Smooth muscle cell (in vitro differentiated cells): ENCODE data around the gene BRPF1. TPM values are rescaled to one million over a fixed set of nuclear protein-coding genes. Genes with fewer than 3 reads are reported as not detected.

Source experiments
- DNase-seq: peaks from one replicate; lab custom pipeline; 2025; ENCODE audit not compliant: unreplicated experiment; lab: John Stamatoyannopoulos, UW
- H2AFZ ChIP-seq: fragments of 200-600 bp; sonication (generic); 2 replicates; pipeline ENCODE4 v1.6.0; 2016; ENCODE audit warnings: antibody characterized with exemption, low read depth, mild to moderate bottlenecking
- H3F3A ChIP-seq: fragments of 200-600 bp; sonication (generic); 2 replicates; pipeline ENCODE4 v1.6.0; 2017; ENCODE audit warnings: antibody characterized with exemption, low read depth
- H3K27ac ChIP-seq: fragments of 200-600 bp; sonication (generic); 2 replicates; pipeline ENCODE4 v1.5.1; 2016; ENCODE audit warnings: low read depth, mild to moderate bottlenecking
- H3K27me3 ChIP-seq: fragments of 200-600 bp; sonication (generic); 2 replicates; pipeline ENCODE4 v1.6.1; 2016; ENCODE audit warnings: low read depth, mild to moderate bottlenecking
- H3K36me3 ChIP-seq: fragments of 200-600 bp; sonication (generic); 2 replicates; pipeline ENCODE4 v1.5.1; 2016; ENCODE audit warnings: low read depth
- H3K4me1 ChIP-seq: fragments of 200-600 bp; sonication (generic); 2 replicates; pipeline ENCODE4 v1.5.1; 2016; ENCODE audit warnings: low read depth
- H3K4me2 ChIP-seq: fragments of 200-600 bp; sonication (generic); 2 replicates; pipeline ENCODE4 v1.6.0; 2016; ENCODE audit warnings: mild to moderate bottlenecking
- H3K4me3 ChIP-seq: fragments of 200-600 bp; sonication (generic); 2 replicates; pipeline ENCODE4 v1.5.1; 2016; ENCODE audit warnings: mild to moderate bottlenecking
- H3K79me2 ChIP-seq: fragments of 200-600 bp; sonication (generic); 2 replicates; pipeline ENCODE4 v1.6.0; 2016; ENCODE audit warnings: low read depth, mild to moderate bottlenecking
- H3K9ac ChIP-seq: fragments of 200-600 bp; sonication (generic); 2 replicates; pipeline ENCODE4 v1.6.0; 2016; ENCODE audit warnings: low read depth
- H3K9me3 ChIP-seq: fragments of 200-600 bp; sonication (generic); replicated peaks from 2 replicates; pipeline ENCODE4 v1.5.1; 2016; ENCODE audit warnings: low read depth
- H4K20me1 ChIP-seq: fragments of 200-600 bp; sonication (generic); 2 replicates; pipeline ENCODE4 v1.6.0; 2016; ENCODE audit warnings: low read depth
- WGBS: methylation state at CpG from one replicate; pipeline ENCODE4 v1.1.7; 2016; ENCODE audit warnings: low lambda C conversion rate; 5-methylcytosine and 5-hydroxymethylcytosine counted together
- polyA plus RNA-seq: library from polyadenylated mRNA; unstranded; fragments of >200 nt; fragmentation: Nextera tagmentation; extraction: Ambion mirVana; gene quantifications from 2 replicates; pipeline ENCODE4 v1.2.1, GENCODE V29; 2016
- total RNA-seq: library from RNA; depleted of rRNA; stranded (reverse); fragments of >200 nt; gene quantifications from 2 replicates; pipeline ENCODE4 v1.2.3, GENCODE V29; 2014
- TF ChIP-seq, protein P1 (sequence below): fragments of 200-600 bp; sonication (generic); IDR thresholded peaks from 2 replicates; pipeline ENCODE4 v1.5.1; 2017; ENCODE audit warnings: borderline replicate concordance, mild to moderate bottlenecking, antibody characterized with exemption; ENCODE audit not compliant: insufficient read depth, poor library complexity, severe bottlenecking

Gene BRPF1
- total and polyA plus RNA-seq, 2 experiments from 2014 or later = 13.9 to 17.1 TPM

DNA sequence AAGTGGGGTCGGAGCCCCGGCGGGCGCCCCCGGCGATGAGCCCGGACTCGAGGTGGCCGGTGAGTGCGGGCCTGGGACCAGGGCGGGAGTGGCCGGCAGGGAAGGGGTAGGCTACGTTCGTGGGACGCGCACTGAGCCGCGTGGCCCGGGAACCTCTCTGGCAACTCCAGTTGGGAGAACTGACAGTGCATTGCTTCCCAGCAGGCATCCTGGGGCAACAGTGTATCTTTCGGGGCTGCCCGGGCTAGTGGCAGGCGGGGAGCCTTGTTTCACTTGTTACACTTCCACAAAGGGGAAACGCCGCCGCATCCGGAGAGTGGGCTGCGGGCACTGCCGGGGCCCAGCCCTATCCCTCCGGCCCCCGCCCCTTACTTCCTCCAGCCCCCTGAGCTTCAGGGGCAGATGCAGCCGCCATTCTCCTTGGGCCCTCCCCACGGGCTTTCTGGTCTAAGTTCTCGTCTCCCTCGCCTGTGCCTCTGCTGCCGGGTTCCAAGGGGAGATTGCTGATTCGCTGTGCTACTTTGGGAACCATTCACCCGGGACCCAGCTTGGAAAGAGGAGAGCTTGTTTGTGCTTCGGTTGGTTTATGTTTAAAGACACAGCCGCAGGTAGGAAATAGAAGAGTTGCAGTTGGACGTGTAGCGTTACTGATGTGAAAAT lies 675 bp downstream of the BRPF1 start:
- WGBS = 7% methylated on average over 31 of the region's 41 CpGs
- Histone ChIP-seq H3K79me2 (peaks cover 48% of the 10 kb centered on the region), H3K27me3 (no peaks in the 10 kb centered on the region), H3F3A (no peaks in the 10 kb centered on the region), H3K4me2 (peak overlapping the region; percentile 95), H3K9me3 (no peaks in the 10 kb centered on the region), H3K36me3 (peaks cover 3% of the 10 kb centered on the region), H3K9ac (peak overlapping the region; percentile 100), H2AFZ (peak overlapping the region; percentile 96), H3K4me3 (peak overlapping the region; percentile 89), H3K4me1 (peaks cover 15% of the 10 kb centered on the region), H4K20me1 (peaks cover 26% of the 10 kb centered on the region), H3K27ac (peak overlapping the region; percentile 99)
- TF ChIP-seq, protein P1, sequence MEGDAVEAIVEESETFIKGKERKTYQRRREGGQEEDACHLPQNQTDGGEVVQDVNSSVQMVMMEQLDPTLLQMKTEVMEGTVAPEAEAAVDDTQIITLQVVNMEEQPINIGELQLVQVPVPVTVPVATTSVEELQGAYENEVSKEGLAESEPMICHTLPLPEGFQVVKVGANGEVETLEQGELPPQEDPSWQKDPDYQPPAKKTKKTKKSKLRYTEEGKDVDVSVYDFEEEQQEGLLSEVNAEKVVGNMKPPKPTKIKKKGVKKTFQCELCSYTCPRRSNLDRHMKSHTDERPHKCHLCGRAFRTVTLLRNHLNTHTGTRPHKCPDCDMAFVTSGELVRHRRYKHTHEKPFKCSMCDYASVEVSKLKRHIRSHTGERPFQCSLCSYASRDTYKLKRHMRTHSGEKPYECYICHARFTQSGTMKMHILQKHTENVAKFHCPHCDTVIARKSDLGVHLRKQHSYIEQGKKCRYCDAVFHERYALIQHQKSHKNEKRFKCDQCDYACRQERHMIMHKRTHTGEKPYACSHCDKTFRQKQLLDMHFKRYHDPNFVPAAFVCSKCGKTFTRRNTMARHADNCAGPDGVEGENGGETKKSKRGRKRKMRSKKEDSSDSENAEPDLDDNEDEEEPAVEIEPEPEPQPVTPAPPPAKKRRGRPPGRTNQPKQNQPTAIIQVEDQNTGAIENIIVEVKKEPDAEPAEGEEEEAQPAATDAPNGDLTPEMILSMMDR = no peak
- no peak for DNase-seq

DNA sequence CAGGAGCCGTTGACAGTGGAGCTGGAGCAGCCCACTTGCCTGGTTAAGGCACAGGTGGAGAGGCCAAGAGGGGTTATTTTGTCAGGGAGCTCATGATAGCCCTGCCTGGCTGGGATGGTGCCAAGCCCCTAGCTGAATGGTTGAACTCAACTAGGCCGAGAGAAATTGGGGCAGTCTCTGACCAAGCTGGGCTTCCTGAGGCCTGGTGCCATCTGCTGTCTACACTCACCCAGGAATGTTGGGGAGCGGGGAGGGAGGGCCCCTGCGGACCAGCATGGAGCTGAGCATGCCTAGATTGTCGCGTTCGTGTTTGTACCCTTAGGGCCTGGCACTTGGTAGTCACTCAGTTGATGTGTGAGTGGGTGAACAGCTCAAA lies 1.2 kb downstream of the BRPF1 start:
- DNase-seq = no peak
- Histone ChIP-seq H3K79me2 (peaks cover 51% of the 10 kb centered on the region), H2AFZ (no peak overlapping the region), H3K9ac (peak overlapping the region; percentile 100), H4K20me1 (peaks cover 30% of the 10 kb centered on the region), H3K36me3 (peaks cover 3% of the 10 kb centered on the region), H3F3A (no peaks in the 10 kb centered on the region), H3K4me2 (peak overlapping the region; percentile 95), H3K9me3 (no peaks in the 10 kb centered on the region), H3K27me3 (no peaks in the 10 kb centered on the region), H3K27ac (no peak overlapping the region), H3K4me1 (peaks cover 15% of the 10 kb centered on the region), H3K4me3 (peak overlapping the region; percentile 89)
- WGBS = 64% methylated on average over 7 of the region's 7 CpGs
- TF ChIP-seq, protein P1 = no peak

DNA sequence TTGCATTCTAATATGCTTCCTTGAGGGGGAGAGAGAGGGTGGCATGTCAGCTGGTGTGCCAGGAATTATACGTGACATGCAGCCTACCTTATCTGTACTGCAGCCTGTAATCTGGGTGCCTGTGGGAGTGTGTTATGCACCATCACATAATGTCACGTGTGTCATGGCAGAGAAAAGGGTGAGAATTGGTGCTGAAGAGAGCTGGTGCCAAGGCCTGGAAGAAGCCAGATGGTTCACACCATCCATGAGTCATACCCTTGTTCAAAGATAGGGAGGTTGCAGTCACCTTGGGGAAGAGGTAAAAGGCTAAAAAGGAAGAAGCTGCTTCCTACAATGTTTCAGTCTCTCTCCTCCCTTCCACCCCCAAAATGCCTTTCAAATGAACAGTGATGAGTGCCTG lies 5.3 kb downstream of the BRPF1 start:
- Histone ChIP-seq H3F3A (no peaks in the 10 kb centered on the region), H4K20me1 (peaks cover 34% of the 10 kb centered on the region), H2AFZ (no peak overlapping the region), H3K4me1 (peaks cover 8% of the 10 kb centered on the region), H3K9me3 (no peaks in the 10 kb centered on the region), H3K27me3 (no peaks in the 10 kb centered on the region), H3K9ac (no peak overlapping the region), H3K4me3 (no peak overlapping the region), H3K27ac (no peak overlapping the region), H3K36me3 (peaks cover 7% of the 10 kb centered on the region), H3K79me2 (peaks cover 48% of the 10 kb centered on the region), H3K4me2 (no peak overlapping the region)
- WGBS = 94% methylated on average over 2 of the region's 2 CpGs
- TF ChIP-seq, protein P1 = no peak
- no peak for DNase-seq

DNA sequence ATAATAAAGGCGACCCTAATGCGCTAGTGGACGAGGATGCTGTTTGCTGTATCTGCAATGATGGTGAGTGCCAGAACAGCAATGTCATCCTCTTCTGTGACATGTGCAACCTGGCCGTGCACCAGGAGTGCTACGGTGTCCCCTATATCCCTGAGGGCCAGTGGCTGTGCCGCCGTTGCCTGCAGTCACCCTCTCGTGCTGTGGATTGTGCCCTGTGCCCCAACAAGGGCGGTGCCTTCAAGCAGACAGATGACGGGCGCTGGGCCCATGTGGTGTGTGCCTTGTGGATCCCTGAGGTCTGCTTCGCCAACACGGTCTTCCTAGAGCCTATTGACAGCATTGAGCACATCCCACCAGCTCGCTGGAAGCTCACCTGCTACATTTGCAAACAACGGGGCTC lies 7.6 kb downstream of the BRPF1 start:
- Histone ChIP-seq H3K36me3 (peaks cover 7% of the 10 kb centered on the region), H3K9ac (no peak overlapping the region), H3F3A (no peaks in the 10 kb centered on the region), H3K27me3 (no peaks in the 10 kb centered on the region), H3K4me3 (no peak overlapping the region), H4K20me1 (peaks cover 14% of the 10 kb centered on the region), H3K4me2 (no peak overlapping the region), H3K9me3 (no peaks in the 10 kb centered on the region), H2AFZ (no peak overlapping the region), H3K27ac (no peak overlapping the region), H3K4me1 (no peaks in the 10 kb centered on the region), H3K79me2 (peaks cover 25% of the 10 kb centered on the region)
- TF ChIP-seq, protein P1 = no peak
- 96% methylated on average over 15 of the region's 15 CpGs for WGBS
- DNase-seq = no peak
